Stromal cell of bone marrow (primary cell): Measurements from ENCODE around the gene CABLES2.

Source experiments
- DNase-seq: peaks from one replicate; pipeline ENCODE4 v3.0.0-alpha.2; 2012; ENCODE audit warnings: low read depth

The CABLES2 gene

GRCh38 chr20:62358171-62359042, 48.7 kb downstream of the CABLES2 start:
- DNase-seq: no peak

GRCh38 chr20:62357681-62358080, 49.4 kb downstream of the CABLES2 start:
- no peak for DNase-seq

- no peak for DNase-seq
These were observed 49.9 kb downstream of the CABLES2 start for GRCh38 chr20:62357187-62357667.

- no peak for DNase-seq
These were observed 50.4 kb downstream of the CABLES2 start for GRCh38 chr20:62356589-62357186.

GRCh38 chr20:62355878-62356588, 51.1 kb downstream of the CABLES2 start:
- no peak for DNase-seq

GRCh38 chr20:62355516-62355877, 51.6 kb downstream of the CABLES2 start:
- DNase-seq: no peak

GRCh38 chr20:62354811-62355341, 52.2 kb downstream of the CABLES2 start:
- DNase-seq: no peak

GRCh38 chr20:62354031-62354808, 52.9 kb downstream of the CABLES2 start:
- no peak for DNase-seq

- DNase-seq: no peak
These were observed 53.6 kb downstream of the CABLES2 start for GRCh38 chr20:62353289-62354030.

GRCh38 chr20:62352402-62353288, 54.4 kb downstream of the CABLES2 start:
- DNase-seq: no peak

- DNase-seq: no peak
These were observed 55.4 kb downstream of the CABLES2 start for GRCh38 chr20:62351469-62352401.

- no peak for DNase-seq
These were observed 56.3 kb downstream of the CABLES2 start for GRCh38 chr20:62350629-62351422.

GRCh38 chr20:62350098-62350628, 56.9 kb downstream of the CABLES2 start:
- no peak for DNase-seq

GRCh38 chr20:62349556-62350097, 57.5 kb downstream of the CABLES2 start:
- DNase-seq: no peak

GRCh38 chr20:62348604-62349003, 58.5 kb downstream of the CABLES2 start:
- no peak for DNase-seq

- no peak for DNase-seq
These were observed 59.6 kb downstream of the CABLES2 start for GRCh38 chr20:62347445-62347844.

- DNase-seq: no peak
These were observed 60.0 kb downstream of the CABLES2 start for GRCh38 chr20:62347151-62347404.
